Measurements from ENCODE around the gene MAN1A2.

GRCh38 chr1:117561071-117561470 is 193.8 kb downstream of the MAN1A2 start:
- no peak for TF ChIP-seq EZH2 (IDR thresholded peaks at IDR 0.05)
- TF ChIP-seq POLR2AphosphoS5 (IDR thresholded peaks at IDR 0.05; ENCODE audit: borderline replicate concordance, low read depth, low read length) = no peak
